Islet of Langerhans (tissue), 1 donor: ENCODE measurements around the gene BLID.

Experiments
- FAIRE-seq: peaks from one replicate; lab custom pipeline; 2011; peaks lifted over from hg19 to GRCh38; lab: Jason Lieb, UNC

BLID gene

DNA sequence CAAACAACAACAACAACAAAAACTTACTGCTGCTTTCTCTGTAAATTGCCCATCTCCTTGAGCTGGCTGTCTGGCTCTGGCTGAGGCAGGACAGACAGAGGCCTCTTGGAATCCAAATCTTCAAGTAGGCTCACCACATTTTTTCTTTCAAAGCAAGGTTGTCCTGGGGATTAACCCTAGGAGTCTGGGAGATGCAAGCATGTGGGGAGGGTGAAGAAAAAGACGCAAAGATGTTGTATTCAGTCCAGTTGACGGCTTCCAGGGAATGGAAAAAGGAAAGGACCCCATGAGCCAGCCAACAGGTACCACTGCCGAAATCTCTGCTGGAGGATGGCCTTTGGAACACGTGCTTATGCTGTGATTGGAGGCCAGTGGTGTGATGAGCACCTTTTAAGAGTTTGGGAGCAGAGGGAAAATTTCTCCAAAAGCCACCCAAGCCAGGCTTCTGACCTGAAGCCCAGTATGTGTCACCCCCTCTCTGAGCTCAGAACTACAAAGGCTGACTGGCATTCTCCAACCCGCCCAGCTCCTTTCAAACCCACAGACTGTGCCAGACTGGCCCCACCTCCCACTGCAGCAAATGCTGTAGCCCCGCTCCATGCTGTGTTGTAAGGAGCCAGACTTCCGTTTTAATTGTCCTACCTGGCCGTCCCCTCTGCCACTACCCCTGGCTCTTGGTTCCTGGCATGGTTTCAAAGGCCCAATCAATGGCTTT lies 10.8 kb downstream of the BLID start:
- FAIRE-seq: no peak

DNA sequence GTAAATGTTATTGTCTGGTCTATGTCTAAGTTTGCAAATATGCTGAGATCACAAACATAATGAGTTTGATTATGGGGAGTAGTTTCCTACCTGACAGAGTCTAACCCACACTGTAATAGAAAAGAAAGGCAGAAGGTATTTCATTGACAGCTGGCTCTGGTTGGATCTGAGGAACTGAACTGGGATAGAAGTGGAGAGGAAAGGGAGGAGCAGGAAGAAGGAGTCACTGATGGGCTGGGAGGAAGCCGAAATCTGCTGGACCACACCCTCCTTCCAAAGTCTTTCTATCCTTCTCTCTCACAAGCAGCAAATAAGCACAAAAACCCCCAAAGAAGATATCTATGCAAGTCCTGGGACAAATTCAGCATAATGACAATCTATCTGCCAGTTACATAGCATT lies 11.7 kb downstream of the BLID start:
- FAIRE-seq: no peak

DNA sequence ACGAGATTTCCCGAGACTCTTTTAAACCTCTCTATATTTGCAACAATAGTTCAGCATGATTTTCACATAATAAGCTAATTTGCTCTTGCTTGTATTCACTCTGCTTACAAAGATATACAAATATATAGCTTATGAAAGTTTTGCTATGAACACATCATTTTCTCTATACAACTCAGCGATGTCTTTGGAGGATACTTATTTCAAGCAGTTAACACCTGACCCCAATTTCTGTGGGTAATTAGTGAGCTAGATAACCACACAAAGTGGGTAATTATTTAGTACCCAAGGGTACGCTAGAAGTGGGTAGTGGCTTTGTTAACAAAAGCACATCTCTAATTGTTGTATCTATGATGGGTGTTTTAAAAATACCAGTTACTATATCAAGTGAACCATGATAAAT lies 12.3 kb downstream of the BLID start:
- FAIRE-seq: no peak

DNA sequence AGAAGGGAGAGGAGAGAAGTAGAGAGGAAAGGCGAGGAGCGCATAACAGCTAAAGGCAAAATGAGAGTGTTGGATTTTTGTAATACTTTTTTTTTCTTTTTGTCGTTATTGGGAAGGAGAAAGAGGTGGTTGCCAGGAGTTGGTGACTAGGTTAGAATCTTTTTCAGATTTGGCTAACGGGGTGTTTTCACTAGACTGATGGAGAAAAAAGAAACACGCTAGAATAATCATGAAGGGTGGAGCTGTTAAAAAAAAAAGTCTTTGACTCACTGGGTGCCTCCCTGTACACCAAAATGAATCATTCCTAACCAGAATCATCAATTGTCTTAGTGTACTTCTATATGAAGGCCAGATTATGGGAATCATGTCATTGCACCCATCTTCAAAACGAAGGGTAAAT lies 12.7 kb downstream of the BLID start:
- no peak for FAIRE-seq

DNA sequence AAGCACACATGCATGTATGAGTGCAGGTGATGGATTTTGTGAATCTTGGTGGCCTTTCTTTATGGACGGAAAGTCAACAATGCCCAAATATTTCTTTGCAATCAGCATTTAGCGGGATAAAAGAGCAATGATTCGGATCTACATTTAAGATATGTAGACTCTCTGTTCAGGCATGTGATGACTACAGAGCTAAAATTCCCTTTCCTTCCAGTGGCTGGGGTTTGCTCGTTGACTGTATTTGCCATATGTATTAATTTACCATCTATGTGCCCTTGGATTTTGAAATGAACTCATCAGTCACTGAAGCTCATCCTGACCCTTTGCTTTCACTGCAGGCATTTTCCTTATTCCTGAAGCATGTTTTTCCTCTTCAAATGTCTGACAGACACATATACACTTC lies 13.6 kb downstream of the BLID start:
- no peak for FAIRE-seq

DNA sequence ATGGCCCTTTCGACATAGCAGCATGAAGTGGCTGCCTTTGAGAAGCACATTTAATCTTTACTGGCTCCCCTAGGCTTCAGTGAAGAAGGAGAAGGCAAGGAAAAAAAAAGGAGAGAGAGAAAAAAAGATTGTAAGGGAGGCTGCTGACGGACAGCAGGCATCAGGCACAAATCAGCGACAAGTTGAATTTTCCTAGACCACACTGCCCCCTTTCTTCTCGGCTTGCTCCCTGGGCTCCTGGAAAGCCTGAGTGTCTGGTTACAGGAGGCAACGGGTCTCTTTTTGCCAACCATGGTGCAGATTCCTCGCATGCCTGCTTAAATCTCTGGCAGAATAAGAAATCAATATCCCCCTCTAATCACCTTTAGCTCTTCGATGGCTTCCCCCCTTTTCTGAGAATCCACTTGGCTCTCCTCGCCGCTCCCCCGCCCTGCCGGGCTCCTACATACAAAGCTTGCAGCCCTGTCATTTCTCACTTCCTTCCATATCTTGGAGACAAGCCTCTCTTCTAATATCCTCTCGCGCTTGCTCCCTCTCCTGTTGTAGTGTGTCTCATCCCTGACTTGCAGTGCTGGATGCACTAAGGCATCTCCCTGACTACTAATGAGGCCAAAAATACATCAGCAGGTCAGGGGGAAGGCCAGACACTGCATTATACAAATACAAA lies 14.3 kb downstream of the BLID start:
- peak; percentile 90 for FAIRE-seq

DNA sequence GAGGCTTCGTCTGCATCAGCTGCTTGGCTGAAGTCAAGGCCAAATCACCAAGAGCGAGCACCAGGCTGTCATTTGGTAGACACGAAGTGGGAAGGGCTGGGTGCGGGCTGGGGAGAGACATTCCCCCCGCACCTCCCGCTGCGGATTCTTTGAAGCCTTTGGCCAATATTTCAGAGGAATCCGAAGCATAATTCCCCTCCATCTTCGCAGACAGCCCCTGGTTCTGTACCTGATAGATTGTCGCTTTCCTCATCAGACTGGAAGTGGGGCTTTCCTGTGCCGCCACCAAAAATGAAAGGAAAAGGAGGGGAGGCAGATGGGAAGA lies 15.3 kb downstream of the BLID start:
- FAIRE-seq: no peak

DNA sequence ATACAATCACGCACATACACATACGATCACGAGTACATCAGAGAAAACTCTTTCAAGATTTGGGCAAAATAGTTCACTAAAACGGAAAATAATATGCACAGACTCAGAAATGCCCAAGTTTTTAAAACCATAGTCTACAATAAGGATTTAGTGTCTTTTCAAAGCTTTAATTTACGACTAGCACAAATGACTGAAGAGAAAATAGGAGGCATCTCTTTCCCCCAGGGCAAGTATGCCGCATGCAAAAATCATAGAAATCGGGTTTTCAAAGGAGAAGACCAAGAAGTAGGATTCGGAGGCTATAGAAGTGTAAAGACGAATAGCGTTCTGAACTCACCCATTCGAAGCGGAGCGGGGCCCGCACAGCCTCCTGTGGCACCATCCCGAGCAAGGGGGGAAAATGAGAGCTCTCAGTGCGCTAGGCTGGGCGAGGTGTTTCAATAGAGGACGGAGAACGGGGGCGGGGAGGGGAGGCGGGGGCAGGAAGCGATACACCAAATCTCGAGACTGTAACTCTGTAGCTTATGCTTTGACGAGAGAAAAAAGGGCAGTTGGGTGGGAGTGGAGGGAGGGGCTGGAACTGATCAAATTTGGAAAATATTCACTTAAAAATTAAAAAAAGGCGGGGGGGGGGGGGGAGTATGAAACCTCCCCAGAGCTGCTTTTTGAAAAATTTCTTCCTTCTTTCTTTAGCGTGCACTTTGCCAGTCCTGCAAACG lies 15.8 kb downstream of the BLID start:
- no peak for FAIRE-seq

DNA sequence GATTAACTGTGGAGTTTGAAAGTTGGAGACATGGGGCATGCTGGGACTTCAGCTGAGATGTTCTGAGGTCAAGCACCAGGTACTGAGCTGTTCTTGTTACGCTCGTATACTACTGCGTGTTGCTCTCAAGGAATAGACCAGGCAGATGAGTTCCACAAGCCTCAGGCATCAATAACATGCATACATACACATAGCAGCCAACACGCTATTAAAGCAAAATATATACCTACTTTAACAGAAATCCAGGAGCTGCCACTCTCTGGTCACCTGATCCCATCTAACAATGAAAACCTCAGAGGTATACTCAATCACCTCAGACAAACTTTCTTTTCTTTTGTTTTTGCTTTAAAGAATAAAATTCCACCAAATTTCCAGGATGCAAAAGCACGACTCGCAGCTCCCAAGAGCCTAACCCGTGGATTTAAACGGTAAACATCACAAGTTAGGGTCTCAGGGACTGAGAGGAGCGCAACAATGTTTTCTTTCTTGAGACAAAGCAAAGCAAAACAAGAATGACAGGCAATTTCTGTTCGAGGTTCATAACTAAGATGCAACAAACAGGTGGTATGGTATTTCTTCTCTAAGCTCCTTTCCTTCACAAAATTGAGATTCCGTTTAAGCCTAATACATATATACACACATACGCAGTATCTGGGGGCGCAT lies 16.5 kb downstream of the BLID start:
- no peak for FAIRE-seq

DNA sequence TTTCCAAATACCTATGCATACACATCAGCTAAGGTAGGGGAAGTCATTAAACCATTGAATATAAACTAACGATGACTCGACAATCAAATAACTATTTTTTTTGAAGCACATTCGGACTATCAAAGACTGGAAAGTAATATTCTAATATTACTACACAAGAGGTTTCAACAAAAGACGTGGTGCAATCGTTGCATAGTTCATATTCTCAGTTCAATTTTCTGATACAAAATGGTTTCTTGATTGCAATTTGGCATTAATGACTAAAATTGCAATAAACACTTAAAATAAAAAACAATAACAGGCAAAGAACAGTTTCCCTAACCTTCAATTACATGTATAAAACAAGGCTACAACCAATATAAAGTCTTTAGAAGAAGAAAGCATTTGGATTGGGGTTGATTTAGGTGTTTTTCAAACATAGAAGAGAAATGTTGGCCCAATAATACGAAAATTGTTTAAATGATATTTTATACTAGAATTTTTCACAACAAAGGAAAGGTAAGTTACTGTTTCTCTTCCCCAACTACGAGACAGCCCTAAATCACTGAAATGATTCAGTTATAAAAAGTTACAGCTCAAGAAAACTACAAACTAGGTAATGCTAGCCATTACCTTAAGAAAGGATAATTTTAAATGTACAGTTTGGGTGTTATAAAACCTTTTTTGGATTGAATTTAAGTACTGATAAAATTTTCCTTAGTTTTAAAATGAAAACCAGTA lies 17.6 kb downstream of the BLID start:
- FAIRE-seq: no peak

DNA sequence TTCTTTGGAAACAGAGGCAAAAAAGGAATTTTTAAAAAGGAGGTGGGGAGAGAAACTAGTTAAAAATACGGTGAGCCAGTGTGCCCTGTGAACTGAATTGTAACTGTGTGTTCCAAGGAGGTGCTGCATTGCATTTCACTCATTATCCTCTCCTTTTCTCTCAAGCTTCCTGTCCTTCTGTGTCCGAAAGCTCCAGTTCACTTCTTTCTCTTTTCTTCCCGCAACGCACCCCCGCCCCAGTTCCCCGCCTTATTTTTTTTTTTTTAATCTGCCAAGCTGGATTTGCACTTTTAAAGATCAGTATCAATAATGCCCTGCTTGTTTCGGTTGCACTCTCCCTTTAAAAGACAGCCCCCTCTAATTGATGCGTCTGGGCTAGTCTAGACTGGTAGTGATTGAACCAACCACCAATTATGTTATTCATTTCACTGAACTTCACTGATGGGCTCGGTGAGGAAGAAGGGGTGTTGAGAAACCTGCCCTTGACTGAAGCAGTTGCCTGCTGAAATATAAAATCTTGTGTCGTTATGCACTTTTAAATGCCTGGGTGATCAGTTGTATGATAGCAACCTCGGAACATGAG lies 18.5 kb downstream of the BLID start:
- no peak for FAIRE-seq

DNA sequence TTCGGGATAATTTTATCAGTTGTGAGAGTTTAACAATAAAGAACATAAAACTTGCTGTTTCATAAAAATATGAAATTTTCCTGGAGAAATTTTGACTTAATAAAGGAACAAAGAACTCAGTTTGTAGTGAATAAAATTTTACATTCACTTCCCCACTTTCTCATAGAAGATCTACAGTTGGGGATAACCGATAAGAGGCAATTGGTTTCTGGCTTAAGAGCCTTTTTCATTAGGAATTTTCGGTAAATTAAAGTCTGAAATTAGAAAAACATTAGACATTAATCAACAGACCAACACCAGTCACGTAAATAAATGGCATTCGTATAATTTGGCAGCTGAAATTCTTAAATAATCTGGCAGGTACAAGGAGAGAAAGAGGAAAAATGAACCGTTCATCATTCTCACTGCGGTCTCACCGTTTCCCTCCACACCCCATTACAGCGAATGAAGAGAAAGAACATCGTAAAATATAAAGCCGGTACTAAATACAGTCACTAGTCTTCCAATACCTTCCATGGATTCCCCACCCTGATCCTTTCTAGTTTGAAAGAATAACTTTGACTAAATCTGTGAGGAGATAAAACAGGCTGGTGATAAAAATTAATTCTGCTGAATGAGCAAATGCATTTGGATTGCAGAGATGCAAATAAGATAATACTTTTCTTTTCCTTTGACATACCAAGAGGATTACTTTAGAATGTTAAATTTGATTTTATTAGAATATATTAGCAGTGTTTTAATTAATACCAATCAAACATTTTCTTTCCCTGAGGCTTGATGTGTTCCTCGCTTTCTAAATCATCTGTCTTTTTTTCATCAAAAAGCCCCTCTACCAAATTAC lies 19.5 kb downstream of the BLID start:
- no peak for FAIRE-seq

DNA sequence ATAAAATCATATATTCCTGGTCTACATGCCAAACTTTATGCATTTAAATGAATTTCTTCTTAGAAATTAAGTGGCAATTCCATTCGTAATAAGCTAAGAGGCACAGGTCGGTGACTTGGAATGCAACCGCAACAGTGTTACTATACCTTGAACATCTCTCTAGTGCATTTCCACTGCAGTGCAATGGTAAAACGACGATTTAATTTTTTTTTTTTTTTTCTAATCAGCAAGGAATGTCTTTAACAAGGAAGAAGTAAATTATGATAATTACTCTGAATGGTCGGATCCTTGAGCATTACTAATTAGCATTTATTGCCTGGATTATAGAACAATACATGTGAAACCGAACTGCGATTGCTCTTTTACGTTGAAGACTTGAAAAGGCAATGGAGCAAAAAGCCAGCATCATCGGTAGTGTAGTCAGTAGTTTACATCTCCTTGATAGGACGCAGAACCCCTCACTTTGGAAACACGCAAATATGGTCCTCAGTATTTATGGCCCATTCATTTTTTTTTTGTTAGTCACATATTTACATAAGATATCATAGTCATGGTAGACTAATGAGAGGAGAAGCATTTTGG lies 20.2 kb downstream of the BLID start:
- no peak for FAIRE-seq

DNA sequence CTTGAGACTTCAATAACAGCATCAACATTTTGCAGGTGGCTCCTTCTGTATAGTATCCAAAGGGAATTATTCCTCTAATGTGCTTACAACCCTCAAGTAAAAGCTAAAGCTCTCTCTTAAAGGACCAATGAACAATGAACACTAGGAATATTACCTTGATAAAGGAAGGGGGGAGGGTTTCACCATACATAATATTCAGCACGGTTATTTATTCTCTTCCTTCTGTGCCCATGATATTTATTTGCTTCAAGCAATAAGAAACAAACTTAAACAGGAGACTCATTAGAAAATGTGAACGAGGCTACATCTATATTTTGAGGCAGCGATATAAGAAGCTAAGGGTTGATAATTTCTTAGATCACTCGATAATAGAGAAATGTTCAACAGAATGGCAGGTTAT lies 21.2 kb downstream of the BLID start:
- FAIRE-seq: no peak

DNA sequence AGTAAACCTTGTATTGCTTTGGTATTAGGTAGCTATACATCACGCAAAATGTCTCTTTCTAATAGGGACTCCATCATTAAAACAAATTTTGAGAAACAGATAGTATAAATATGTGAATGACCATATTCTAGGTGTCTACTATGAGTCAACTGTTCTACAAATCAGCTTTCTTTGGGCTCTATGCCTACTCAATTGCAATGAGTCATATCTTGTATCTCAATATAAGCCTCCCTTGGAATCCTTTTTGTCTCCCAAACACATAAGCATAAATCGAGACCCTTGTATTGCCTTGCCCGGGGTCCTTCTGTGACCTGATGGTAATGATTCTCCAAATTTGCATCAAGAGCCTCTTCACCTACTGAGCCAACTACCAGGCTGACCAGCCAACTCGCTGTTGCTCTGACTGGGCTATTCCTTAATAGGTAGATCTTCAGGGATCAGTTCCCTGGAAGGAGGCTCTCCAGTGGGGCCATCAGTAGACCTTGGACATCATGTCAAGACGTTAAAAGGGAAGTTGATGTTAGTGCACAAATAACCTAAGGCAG lies 22.2 kb downstream of the BLID start:
- FAIRE-seq: no peak

DNA sequence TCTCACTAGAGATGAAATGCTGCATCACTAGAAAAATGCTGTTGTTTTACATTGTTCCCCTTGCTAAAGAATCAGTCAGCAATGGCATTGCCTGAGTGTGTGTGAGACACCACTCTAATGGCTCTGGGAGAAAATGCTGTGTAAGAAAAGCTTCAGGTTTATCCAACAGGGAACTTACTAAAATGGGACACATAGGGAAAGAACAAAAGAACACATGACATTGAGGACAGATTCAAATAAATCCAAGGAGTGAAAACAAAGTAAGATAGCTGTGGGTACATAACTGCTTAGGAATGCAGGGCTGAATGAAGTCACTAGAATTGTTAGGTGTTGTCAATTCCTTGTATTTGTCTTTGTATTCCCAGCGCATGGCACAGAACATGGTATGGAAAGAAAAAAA lies 24.2 kb downstream of the BLID start:
- no peak for FAIRE-seq

DNA sequence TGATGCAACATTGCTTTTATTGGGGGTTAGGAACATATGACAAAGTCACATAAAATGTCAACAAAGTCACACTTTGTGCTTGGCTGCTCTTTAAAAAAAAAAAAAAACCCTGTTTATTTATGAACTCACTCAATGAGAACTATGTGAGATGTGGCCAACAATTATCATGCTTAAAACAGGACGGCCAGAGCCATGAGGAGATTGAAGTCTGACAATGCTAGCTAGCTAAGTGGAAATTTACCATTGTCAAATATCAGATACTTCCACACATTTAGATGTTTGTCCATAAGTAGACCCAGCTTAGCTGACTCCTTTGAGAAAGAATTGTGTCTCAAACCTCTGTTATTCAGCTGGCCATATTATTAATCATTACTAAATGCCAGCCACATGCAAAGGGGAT lies 26.9 kb downstream of the BLID start:
- no peak for FAIRE-seq

DNA sequence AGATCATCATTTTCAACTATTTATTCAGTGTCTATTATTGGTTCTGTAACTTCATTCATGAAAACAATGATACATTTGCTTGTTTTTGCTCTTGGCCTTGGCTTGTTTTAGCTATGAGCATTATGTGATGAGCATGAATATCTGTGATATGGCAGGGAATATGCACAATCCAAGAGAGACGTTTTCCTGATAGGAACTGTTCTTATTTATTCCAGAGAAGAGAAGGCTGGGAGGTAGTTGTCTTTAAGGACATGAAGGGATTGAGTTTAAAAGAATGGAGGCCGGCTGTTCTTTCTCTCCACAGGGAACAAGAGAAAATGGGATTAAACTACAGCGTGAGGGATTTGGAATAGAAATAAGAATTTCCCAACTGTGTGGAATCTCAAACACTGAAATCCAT lies 30.3 kb downstream of the BLID start:
- no peak for FAIRE-seq

DNA sequence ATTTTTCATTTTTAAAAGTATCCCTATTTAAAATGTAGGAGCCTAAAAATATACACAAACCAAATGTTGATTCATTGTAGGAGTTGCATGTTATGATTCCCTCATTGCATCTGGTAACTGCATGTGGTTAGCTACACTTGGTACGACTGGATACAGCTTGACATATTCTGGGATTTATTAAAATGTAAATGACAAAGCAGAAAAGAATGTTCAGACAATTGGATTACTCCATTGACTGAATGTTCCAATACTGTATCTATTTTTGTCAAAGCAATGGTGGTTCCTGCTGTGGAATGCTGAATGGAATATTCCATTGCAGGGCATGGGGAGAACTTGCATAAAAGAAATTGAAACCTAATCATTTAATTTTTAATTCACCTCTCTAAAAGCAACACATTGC lies 30.8 kb downstream of the BLID start:
- no peak for FAIRE-seq

DNA sequence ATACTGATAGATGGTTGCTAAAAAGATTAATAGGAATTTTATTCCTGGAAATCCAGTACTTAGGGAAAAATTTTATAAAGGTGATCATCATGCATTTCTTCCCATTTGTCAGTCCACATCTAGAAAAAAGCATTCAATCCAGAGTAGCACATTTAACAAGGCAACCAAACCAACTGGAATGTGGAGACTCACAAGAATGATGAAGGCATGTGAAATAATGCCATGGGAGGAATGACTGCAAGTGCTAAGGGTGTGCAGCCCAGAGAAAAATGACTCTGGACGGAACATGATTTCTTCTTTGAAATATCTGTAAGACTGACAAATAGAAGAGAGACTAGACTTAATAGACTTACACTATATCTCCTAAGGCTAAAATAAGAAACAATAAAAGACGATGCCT lies 33.8 kb downstream of the BLID start:
- no peak for FAIRE-seq

DNA sequence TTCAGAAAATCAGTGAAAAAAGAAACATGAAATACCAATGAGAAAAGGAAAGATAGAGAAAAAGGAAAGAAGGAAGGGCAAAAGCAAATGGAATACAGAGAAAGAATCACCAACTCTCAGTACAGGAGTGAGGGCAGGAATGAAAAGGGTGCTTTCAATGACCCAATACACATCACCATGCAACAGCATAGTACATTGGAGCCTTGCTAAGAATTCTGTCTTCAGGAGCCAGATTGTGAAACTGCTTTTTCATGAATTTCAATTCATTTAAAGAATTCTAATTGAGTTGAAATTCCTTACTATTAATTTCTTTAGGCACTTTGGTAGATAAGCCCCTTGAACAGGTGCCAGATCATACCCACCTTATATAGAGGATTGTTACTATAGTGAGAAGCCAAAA lies 34.9 kb downstream of the BLID start:
- no peak for FAIRE-seq
